Endothelial cell of umbilical vein (primary cell): Measurements from ENCODE around the gene TMEM120B. TPM values are rescaled to one million over a fixed set of nuclear protein-coding genes. Genes with fewer than 3 reads are reported as not detected.
A peak's percentile ranks its signal among the peaks of the same experiment; 100 is the strongest.

Experiments
- BruUV-seq: library from RNA; stranded (reverse); fragments of 400-500 nt; replicated peaks from 2 replicates; lab custom pipeline; 2021; lab: Mats Ljungman, UMichigan
- CTCF ChIA-PET: fragments of 300-600, 350-600 bp; sonication (Branson Sonifier 250); formaldehyde crosslinking; loops from one replicate; lab custom pipeline; 2021; ENCODE audit warnings: antibody characterized with exemption, inconsistent platforms; lab: Charles Lee
- POLR2A ChIA-PET: fragments of 300-600, 350-600 bp; sonication (Branson Sonifier 250); formaldehyde crosslinking; loops from one replicate; lab custom pipeline; 2021; ENCODE audit warnings: antibody characterized with exemption, inconsistent platforms; lab: Charles Lee
- DNase-seq: peaks from one replicate; pipeline ENCODE4 v3.0.0-alpha.2; 2011; ENCODE audit warnings: low read depth, low spot score
- FAIRE-seq: peaks from 2 replicates; lab custom pipeline; 2011; peaks lifted over from hg19 to GRCh38; lab: Jason Lieb, UNC
- H2AFZ ChIP-seq: 2 replicates; pipeline ENCODE4 v1.6.0; 2012; ENCODE audit warnings: low read depth, low read length, control low read depth, inconsistent platforms
- H3K27ac ChIP-seq: 2 replicates; pipeline ENCODE4 v1.5.1; 2011; ENCODE audit warnings: low read depth, mild to moderate bottlenecking, control low read depth, low read length, moderate library complexity; ENCODE audit not compliant: insufficient read depth
- H3K27me3 ChIP-seq, 2 experiments: 2 replicates each; pipeline versions ENCODE4 v1.6.0 to v1.6.1; 2011; ENCODE audit warnings: low read length in 2 of 2, mixed read lengths in 1 of 2; ENCODE audit not compliant: control insufficient read depth in 2 of 2, insufficient read depth in 2 of 2
- H3K36me3 ChIP-seq, 2 experiments: 2 replicates in 1 of 2; 3 replicates in 1 of 2; pipeline ENCODE4 v1.5.1; 2011; ENCODE audit warnings: low read length in 2 of 2, mild to moderate bottlenecking in 1 of 2, moderate library complexity in 1 of 2; ENCODE audit not compliant: control insufficient read depth in 2 of 2, insufficient read depth in 2 of 2; ENCODE audit errors: extremely low read depth in 1 of 2
- H3K4me1 ChIP-seq: 3 replicates; pipeline ENCODE4 v1.5.1; 2011; ENCODE audit warnings: mild to moderate bottlenecking, low read length; ENCODE audit not compliant: control insufficient read depth, insufficient read depth; ENCODE audit errors: extremely low read depth
- H3K4me2 ChIP-seq: 2 replicates; pipeline ENCODE4 v1.6.1; 2011; ENCODE audit warnings: low read length, control low read depth, mixed read lengths; ENCODE audit not compliant: insufficient read depth
- H3K4me3 ChIP-seq, 3 experiments: fragments of 200-600 bp in 1 of 3; sonication (generic), shearing (Covaris generic) in 1 of 3; replicated peaks in 1 of 3; 2 replicates each; pipeline ENCODE4 v1.5.1; 2011 to 2016; ENCODE audit warnings: control low read depth in 3 of 3, low read length in 3 of 3, mild to moderate bottlenecking in 2 of 3, inconsistent platforms in 1 of 3, low read depth in 1 of 3, moderate library complexity in 1 of 3; ENCODE audit not compliant: insufficient read depth in 1 of 3
- H3K79me2 ChIP-seq: 2 replicates; pipeline ENCODE4 v1.6.0; 2012; ENCODE audit warnings: low read length, inconsistent platforms; ENCODE audit not compliant: control insufficient read depth, insufficient read depth
- H3K9ac ChIP-seq: replicated peaks from 2 replicates; pipeline ENCODE3; 2011; ENCODE audit warnings: low read length, control low read depth; ENCODE audit not compliant: insufficient read depth; ENCODE audit errors: extremely low read depth
- H3K9me1 ChIP-seq: replicated peaks from 3 replicates; pipeline ENCODE4 v1.6.0; 2011; ENCODE audit warnings: mild to moderate bottlenecking, low read length; ENCODE audit not compliant: control insufficient read depth, insufficient read depth; ENCODE audit errors: extremely low read depth
- H3K9me3 ChIP-seq: replicated peaks from 2 replicates; pipeline ENCODE4 v1.5.1; 2012; ENCODE audit warnings: low read length, inconsistent platforms; ENCODE audit not compliant: control insufficient read depth, insufficient read depth
- H4K20me1 ChIP-seq: replicated peaks from 2 replicates; pipeline ENCODE3; 2011; ENCODE audit warnings: mild to moderate bottlenecking, low read length; ENCODE audit not compliant: control insufficient read depth, insufficient read depth; ENCODE audit errors: extremely low read depth
- EZH2 ChIP-seq: IDR thresholded peaks from 2 replicates; pipeline ENCODE4 v1.6.1; 2012; ENCODE audit warnings: borderline replicate concordance, low read depth, mild to moderate bottlenecking, moderate library complexity, low read length, inconsistent platforms; ENCODE audit not compliant: severe bottlenecking
- FOS ChIP-seq: IDR thresholded peaks from 2 replicates; pipeline ENCODE4 v1.6.1; 2011; ENCODE audit warnings: mild to moderate bottlenecking, low read length, moderate library complexity, borderline replicate concordance; ENCODE audit not compliant: insufficient read depth
- GATA2 ChIP-seq: IDR thresholded peaks from 2 replicates; pipeline ENCODE4 v1.7.0; 2011; ENCODE audit warnings: low read depth, mild to moderate bottlenecking, moderate library complexity, mixed read lengths, low read length; ENCODE audit not compliant: insufficient read length, insufficient read depth
- JUN ChIP-seq: IDR thresholded peaks from 2 replicates; pipeline ENCODE4 v1.6.1; 2011; ENCODE audit warnings: borderline replicate concordance, low read depth; ENCODE audit not compliant: insufficient read length, insufficient read depth
- MYC ChIP-seq: IDR thresholded peaks from one replicate; pipeline ENCODE4 v1.6.1; 2011; ENCODE audit warnings: mild to moderate bottlenecking, low read depth, low read length
- POLR2A ChIP-seq: IDR thresholded peaks from 2 replicates; pipeline ENCODE4 v1.6.1; 2012; ENCODE audit warnings: low read depth, mild to moderate bottlenecking, control low read depth, low read length
- POLR2AphosphoS5 ChIP-seq: IDR thresholded peaks from 2 replicates; pipeline ENCODE4 v1.6.1; 2012; ENCODE audit warnings: low read depth, mild to moderate bottlenecking, control low read depth, low read length, moderate library complexity; ENCODE audit not compliant: insufficient read depth
- dilution Hi-C: fragments of 300-500 bp; cut with MboI; formaldehyde crosslinking; loops from one replicate; pipeline ENCODE4 v1.15.0; 2019; ENCODE audit warnings: low sequenced_read_pairs; ENCODE audit not compliant: extremely low pct_ligation_motif_present
- intact Hi-C: fragments of 100-400 bp; cut with micrococcal nuclease; formaldehyde crosslinking; loops from one replicate; pipeline ENCODE4 v1.10.0; 2022
- polyA plus RNA-seq, 4 experiments: library from polyadenylated mRNA; depleted of rRNA in 3 of 4; stranded (reverse) in 3 of 4; unstranded in 1 of 4; fragments of >200 nt; gene quantifications; 2 replicates each; pipeline versions ENCODE4 v1.2.1 to v1.2.3, GENCODE V29; 2011 to 2012; ENCODE audit warnings: missing spikeins in 1 of 4
- total RNA-seq: library from RNA; stranded (reverse); gene quantifications from 2 replicates; pipeline ENCODE4 v1.2.3, GENCODE V29; 2021
- TF ChIP-seq, protein P1 (sequence below): IDR thresholded peaks from 2 replicates; pipeline ENCODE4 v1.6.1; 2011; ENCODE audit not compliant: insufficient read depth, insufficient read length
- TF ChIP-seq, protein P2 (sequence below), 2 donors: IDR thresholded peaks; 1 replicate in 1 of 2; 2 replicates in 1 of 2; pipeline ENCODE4 v1.5.1; 2011; ENCODE audit warnings: low read length in 2 of 2, mild to moderate bottlenecking in 2 of 2, moderate library complexity in 2 of 2, control low read depth in 1 of 2, inconsistent platforms in 1 of 2, low read depth in 1 of 2; ENCODE audit not compliant: insufficient read depth in 1 of 2; ENCODE audit errors: extremely low read depth in 1 of 2

Gene TMEM120B
- total and polyA plus RNA-seq, 2 donors (not counting 3 experiments of a cell fraction or from before 2014, with no cell fraction given), result 10.4 to 12.8 TPM

DNA sequence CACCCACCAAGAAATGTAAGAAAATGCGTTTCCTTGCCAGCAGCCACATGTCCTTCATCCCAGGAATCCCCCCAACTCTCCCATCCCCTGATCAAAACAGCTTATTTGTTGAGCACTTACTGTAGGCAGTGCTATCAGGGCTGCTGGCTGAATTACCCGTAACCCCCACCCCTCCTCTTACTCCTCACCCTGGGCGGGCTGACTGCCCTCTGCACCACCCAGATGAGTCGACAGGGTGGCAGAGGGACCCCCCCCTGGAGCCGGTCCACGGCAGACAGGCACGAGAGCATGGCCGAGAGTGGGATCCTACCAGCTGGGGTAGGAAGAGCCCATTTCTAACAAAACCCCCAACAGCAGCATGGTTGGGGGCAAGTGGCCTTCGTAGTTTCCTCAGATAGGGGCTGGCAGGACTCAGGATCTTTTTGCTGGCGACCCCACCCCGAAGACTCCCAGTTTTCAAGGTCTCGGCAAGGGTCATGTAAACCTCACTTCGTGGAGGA is 82.0 kb downstream of the TMEM120B start:
- intact Hi-C loops, result loop anchor here (1.0 to 5.0 kb wide), 8 partner anchors 18 to 212 kb away; partner anchors contain the start of genes KDM2B, ORAI1 and PSMD9
- no peaks in the 10 kb centered on the region for H3K9me1 ChIP-seq
- DNase-seq (no peak), FAIRE-seq (no peak)
- no peak for TF ChIP-seq FOS
- TF ChIP-seq, protein P1, sequence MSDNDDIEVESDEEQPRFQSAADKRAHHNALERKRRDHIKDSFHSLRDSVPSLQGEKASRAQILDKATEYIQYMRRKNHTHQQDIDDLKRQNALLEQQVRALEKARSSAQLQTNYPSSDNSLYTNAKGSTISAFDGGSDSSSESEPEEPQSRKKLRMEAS, result no peak
- TF ChIP-seq, protein P2, sequence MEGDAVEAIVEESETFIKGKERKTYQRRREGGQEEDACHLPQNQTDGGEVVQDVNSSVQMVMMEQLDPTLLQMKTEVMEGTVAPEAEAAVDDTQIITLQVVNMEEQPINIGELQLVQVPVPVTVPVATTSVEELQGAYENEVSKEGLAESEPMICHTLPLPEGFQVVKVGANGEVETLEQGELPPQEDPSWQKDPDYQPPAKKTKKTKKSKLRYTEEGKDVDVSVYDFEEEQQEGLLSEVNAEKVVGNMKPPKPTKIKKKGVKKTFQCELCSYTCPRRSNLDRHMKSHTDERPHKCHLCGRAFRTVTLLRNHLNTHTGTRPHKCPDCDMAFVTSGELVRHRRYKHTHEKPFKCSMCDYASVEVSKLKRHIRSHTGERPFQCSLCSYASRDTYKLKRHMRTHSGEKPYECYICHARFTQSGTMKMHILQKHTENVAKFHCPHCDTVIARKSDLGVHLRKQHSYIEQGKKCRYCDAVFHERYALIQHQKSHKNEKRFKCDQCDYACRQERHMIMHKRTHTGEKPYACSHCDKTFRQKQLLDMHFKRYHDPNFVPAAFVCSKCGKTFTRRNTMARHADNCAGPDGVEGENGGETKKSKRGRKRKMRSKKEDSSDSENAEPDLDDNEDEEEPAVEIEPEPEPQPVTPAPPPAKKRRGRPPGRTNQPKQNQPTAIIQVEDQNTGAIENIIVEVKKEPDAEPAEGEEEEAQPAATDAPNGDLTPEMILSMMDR (IDR thresholded peaks at IDR 0.05; ENCODE audit: extremely low read depth in 1 of 2, insufficient read depth in 1 of 2, low read depth in 1 of 2, low read length in 2 of 2), result no peak
- TF ChIP-seq JUN, result no peak
- no peak for TF ChIP-seq MYC
- no peak for TF ChIP-seq EZH2
- TF ChIP-seq POLR2A, result no peak
- TF ChIP-seq POLR2AphosphoS5, result no peak
- TF ChIP-seq GATA2, result no peak
- H3K79me2 ChIP-seq, result peaks cover 22% of the 10 kb centered on the region
- no peaks in the 10 kb centered on the region for H3K27me3 ChIP-seq
- CTCF ChIA-PET, result interaction anchor here (0.6 to 12.7 kb wide), 43 partner anchors 13 to 242 kb away, joined by 3 to 774 read pairs (median 8); partner anchors contain the start of genes CFAP251, PSMD9, SETD1B and TMEM120B
- peak overlapping the region; percentile 6 for H3K9ac ChIP-seq
- dilution Hi-C loops, result no loop called here
- POLR2A ChIA-PET, result interaction anchor here (0.9 to 5.7 kb wide), 5 partner anchors 8 to 94 kb away, joined by 4 to 37 read pairs (median 8); partner anchors contain the start of gene PSMD9
- no peak overlapping the region for H2AFZ ChIP-seq
- H3K36me3 ChIP-seq, result peaks cover 2 to 16% of the 10 kb centered on the region in 2 experiments
- BruUV-seq, result no TSS peak
- no peaks in the 10 kb centered on the region for H3K9me3 ChIP-seq
- no peaks in the 10 kb centered on the region for H4K20me1 ChIP-seq
- peaks cover 46% of the 10 kb centered on the region for H3K4me1 ChIP-seq
- H3K27ac ChIP-seq, result peak overlapping the region; percentile 1
- H3K4me3 ChIP-seq, result no peak overlapping the region
- H3K4me2 ChIP-seq, result no peak overlapping the region
